Stimulated activated CD8-positive, alpha-beta memory T cell treated with anti-CD3 and anti-CD28 coated beads, Interleukin-15, amount 100 ng/mL, for 48 hours (primary cell): Measurements from ENCODE around the gene SPDYE16.
A peak's percentile ranks its signal among the peaks of the same experiment; 100 is the strongest.
"Not testable (repeated sequence)": the region's sequence is repeated elsewhere in the genome, so short reads cannot be mapped to it uniquely, and the experiment has no call there.

Source experiments
- DNase-seq, 2 donors: peaks; one replicate each; pipeline ENCODE4 v3.0.0-alpha.2; 2020; ENCODE audit warnings: low read depth in 2 of 2

Gene SPDYE16

DNA sequence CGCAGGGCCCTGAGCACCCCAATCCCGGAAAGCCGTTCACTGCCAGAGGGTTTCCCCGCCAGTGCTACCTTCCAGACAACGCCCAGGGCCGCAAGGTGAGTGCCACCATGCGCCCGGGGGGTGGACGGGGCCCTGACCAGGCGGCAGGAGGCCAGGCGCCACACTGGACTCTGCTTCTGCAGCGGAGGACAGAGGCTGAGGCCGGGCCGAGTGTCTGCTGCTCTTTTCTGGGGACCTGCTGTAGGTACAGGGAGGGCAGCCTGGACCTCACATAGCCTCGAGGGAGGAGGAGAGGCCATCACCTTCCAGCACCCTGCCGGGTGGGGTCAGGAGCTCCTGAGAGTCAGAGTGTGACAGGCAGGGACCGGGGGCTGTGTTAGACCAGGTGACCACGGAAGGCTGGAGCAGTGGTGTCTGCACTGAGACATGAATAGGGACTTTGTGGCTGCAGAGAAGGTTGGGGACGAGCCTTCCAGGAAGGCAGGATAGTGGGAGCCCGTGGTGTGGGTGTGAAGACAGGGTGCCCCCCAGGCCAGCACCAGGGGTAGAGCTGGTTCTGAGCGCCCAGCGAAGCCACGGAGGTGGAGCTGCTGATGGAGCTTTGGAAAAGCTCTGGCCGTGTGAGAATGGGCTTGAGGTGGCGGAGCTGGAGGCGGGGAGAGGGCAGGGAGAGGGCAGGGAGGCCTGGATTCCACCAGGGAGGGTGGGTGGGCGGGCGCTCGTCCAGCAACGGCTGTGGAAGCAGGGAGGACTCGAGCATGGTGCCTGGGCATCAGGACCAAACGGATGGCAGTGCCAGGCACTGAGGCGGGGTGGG lies 38.5 kb downstream of the SPDYE16 start:
- not testable (repeated sequence) for DNase-seq

DNA sequence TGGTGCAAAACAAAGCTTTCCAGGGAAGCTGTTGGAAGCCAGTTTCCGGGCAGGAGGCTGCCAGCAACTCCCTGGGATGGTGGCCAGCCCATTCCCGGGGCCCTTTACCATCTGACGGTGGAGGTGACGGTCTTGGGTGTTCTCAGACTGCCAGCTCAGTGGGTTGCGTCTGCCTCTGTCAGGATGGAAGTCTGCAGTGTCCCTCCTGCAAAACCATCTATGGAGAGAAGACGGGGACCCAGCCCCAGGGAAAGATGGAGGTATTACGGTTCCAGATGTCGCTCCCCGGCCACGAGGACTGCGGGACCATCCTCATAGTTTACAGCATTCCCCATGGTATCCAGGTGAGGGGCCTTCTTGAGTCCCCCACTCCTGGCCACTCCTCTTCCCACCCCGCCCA lies 39.9 kb downstream of the SPDYE16 start:
- not testable (repeated sequence) for DNase-seq

DNA sequence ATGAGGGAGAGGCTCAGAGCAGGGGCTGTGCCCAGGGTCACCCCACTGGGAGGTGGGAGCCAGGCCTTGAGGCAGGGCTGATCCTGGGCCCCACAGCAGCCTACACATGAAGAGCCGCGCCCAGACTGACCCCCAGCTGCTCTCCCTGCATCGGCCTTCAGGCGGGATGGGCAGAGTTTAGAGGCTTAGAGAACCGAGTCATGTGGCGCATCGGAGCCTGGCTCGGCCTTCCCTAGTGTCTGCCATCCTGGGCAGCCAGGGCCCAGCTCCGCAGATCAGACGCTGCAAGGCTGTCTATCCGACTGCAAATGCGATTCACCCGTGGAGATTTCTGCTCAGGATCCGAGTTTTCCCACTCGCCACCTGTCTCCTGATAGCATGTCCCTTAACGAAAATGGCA lies 40.3 kb downstream of the SPDYE16 start:
- DNase-seq = not testable (repeated sequence)

DNA sequence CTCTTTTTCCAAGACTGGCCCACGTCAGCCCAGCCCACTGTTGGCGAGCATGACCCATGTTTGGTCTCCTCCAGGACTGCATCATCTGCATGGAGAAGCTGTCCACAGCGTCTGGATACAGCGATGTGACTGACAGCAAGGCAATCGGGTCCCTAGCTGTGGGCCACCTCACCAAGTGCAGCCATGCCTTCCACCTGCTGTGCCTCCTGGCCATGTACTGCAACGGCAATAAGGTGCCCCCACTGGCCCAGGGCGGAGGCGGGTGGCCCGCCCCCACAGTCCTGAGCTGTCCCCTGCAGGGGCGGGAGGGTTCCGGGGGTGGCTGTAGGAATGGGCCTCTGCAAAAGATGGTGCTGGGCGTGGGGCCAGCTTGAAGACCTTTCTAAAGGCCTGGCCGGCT lies 40.9 kb downstream of the SPDYE16 start:
- DNase-seq = not testable (repeated sequence)

DNA sequence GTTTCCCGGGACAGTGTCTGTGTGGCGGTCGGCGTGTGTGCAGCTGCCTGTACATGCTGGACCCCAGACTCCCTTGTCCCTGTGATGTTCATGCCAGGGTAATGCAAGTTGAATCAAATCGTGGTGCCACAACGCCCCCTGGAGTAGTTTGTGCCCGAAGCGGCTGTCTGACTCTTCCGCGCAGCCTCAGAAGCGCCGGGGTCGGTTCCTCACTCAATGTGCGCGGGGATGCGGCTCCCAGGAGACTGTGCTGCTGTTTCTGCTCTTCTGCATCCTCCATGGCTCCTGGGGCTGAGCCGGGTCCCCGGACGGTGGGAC lies 43.2 kb downstream of the SPDYE16 start:
- not testable (repeated sequence) for DNase-seq

DNA sequence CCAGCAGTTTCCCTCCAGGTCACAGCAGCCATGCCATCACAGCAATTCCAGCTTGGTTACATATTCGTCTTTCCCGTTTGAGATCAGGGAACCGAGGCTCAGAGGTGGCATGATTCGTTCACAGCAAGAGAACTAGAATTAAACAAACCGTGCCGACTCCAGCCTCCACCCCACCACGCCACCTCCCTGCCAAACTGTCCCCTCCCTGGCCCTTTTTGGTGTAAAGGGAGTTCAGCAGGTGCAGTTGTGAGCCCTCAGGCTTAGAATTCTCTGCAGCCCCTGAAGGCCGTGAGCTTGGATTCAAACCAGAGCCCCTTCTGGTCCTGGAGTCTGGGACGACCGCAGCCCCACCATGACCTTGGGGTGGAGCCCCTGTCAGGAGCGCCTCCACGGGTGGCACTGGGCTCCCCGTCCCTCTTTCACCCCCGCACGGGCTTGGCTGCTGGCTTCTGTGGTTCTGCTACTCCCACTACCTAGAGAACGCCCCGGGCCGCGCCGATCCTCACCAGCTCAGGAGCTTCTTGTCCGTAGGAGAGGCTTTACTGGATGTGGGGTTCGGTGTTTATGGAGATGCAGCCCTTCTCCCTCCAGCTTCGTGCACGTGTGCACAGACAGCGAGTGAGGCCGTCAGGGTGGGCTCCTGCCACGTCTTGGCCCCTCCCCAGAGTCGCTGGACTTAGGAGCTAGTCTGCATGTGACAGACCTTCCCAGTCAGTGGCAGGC lies 43.7 kb downstream of the SPDYE16 start:
- not testable (repeated sequence) for DNase-seq

DNA sequence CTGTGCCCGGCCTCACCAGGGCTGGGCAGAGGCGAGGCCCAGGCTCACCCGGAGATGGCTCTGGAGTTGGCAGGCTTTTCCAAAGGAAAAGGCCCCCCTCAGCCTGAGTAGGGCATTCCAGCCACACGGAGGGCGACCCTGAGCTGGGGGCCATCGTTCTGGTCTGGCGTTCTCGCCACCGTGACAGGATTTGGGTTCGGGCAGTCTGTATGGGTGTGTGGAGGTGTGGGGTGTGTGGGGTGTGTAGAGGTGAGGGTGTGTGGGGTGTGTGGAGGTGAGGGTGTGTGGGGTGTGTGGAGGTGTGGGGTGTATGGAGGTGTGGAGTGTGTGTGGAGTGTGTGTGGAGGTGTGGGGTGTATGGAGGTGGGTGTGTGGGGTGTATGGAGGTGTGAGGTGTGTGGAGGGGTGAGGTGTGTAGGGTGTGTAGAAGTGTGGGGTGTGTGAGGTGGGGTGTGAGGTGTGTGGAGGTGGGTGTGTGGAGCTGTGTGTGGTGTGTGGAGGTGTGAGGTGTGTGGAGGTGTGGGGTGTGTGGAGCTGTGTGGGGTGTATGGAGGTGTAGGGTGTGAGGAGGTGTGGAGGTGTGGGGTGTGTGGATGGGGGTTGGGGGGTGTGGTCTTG lies 44.4 kb downstream of the SPDYE16 start:
- DNase-seq = not testable (repeated sequence)

DNA sequence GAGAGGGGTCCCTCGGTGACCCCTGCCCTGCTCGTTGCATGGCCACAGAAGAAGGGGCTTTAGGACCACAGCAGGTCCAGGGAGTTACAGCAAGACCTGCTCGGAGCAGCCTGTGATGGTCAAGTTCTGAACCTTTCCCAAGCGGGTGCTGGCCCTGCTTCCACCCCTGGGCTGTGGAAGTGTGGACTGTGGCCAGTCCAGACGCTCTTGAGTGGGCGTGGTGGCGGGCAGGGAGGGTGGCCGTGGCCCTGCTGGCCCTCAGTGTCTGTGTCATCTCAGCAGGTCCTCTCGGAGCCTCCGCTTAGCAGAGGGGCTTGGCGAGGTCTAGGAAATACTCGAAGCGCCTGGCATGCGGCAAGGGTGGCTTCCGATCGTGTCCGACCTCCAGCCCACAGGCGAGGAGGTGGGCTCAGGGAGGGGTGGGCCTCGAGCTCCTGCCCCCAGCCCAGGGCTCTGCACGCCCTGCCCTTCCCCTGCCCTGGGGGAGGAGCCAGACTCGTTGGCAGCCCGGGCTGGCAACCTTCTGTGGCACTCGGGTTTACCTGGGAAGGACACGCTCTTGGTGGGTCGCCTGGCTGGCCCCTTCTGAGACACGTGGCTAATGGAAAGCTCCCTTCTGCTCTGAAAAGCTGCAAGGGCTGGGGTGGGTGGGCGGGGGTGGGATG lies 45.0 kb downstream of the SPDYE16 start:
- not testable (repeated sequence) for DNase-seq

DNA sequence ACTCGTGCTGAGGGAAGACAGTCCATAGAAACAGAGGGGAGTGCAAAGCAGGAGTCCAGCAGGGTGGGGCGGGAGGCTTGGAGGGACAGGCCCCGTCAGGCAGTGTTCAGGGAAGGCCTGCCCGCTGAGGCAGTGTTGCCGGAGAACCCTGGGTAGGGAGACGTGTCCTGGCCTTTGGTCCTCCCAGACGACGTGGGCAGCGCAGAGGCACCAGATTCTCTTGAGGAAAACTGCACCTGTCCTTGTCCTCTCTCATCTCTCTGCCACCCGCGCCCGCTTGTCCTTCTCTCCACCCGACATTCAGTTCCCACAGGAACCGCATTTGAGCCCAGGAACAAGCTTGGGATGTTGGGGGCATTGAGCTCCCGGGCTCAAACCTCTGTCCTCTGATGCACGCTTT lies 47.4 kb downstream of the SPDYE16 start:
- DNase-seq = not testable (repeated sequence)

DNA sequence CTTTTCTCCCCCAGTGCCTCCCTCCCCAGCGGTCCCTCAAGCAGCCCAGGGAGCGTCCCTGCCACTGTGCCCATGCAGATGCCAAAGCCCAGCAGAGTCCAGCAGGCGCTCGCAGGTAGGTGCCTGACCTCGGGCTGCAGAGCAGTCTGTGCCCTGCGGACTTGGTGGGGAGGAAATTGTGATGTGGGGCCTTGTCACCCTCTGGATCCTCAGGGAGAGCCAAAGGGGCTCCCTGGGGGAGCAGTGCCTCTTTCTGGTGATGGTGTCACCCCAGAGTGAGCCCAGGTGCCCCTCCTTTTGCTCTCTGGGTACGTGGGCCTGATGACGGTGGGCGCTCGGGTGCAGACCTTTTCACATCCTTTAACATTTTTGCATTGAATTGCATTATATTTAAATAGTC lies 51.0 kb downstream of the SPDYE16 start:
- DNase-seq = not testable (repeated sequence)

DNA sequence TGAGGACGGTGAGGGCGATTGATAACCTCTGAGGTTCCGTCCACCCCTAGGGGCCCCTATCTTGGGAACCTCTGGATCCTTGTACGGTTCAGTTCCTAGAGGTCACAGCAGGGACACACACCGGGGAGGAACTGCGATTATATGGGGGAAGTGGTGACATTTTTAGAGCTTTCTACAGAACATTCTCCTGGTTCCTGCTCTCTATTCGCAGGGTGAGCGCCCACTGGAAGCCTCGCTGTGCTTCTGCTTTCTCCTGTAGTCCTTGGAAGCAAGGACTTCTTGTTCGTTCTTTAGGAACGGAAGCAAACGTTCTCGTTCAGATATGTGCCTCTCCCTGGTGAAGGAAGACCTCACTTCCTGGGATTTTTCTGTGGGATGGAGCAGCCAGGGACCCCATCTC lies 55.1 kb downstream of the SPDYE16 start:
- not testable (repeated sequence) for DNase-seq

DNA sequence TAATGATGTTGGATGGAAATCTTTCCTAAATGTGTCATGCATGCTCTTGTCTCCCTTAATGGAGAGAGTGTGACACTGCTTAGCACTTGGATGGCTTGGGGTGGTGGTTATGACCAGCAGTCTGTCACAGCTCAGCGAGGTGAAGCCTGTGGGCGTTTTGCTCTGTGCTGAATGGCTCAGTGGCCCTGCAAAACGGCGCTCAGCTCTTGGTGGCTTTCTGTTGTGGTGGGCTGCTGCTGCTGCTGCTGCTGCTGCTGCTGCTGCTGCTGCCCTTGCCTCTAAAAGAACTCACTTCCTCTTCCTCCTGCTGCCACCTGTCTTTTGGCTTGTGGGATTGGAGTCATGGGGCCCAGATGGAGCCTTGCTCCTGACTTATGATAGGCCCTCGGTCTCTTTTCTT lies 56.5 kb downstream of the SPDYE16 start:
- peak; percentile 30 to 34 for DNase-seq

DNA sequence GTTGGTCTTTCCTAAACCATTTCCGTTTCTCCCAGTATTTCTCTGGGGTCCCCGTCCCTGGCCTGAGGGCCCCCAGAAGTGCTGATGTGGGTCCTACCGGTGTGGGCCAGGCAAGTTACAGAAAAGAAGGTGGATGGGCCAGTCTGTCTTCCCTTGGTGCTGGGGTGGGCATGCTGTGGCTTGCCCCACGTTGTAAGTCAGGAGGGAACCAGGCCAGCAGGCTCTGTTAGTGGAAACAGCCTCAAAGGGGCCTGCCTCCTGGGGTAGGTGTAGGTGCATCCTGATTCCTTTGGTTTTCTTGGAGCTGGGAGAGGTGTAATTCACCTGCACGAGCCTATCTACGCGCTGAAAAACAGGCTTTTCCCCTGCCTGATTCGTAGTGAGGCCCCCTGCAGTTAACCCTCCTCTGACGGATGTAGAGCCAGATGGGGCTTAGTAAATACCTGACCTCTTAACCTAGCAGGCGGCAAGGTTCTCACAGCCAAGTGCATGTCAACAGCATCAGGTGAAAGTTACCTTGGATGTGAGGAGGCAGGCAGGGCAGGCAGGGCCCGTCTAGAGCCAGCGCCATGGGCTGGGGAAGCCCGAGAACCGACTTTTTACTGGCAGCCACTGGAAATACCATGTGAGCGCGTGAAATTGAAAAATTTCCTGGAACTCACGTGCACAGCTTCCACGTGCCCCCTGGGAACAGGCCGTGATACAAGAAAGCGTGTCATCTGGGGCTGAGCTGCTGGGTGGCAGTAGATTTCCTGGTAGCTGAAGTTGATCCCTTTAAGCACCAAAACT lies 57.1 kb downstream of the SPDYE16 start:
- DNase-seq = not testable (repeated sequence)

DNA sequence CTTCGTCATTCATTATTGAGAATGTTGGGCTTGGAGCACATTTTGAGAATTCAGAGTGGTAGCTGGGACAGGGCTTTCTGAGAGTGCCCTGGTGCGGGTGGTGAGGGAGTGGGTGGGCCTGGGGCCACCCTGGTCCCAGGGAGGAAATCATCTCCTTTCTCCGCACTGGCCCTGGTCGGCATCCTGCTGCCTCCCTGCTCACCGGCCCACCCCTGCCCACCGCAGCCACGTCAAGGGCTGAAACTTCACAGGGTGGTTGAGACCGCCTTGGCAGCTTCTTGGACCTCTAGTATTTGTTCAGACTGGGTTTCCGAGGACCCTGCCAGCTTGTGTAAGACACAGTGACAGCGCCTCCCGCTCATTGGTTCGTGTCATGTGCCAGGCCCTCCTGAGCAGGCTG lies 58.6 kb downstream of the SPDYE16 start:
- not testable (repeated sequence) for DNase-seq

DNA sequence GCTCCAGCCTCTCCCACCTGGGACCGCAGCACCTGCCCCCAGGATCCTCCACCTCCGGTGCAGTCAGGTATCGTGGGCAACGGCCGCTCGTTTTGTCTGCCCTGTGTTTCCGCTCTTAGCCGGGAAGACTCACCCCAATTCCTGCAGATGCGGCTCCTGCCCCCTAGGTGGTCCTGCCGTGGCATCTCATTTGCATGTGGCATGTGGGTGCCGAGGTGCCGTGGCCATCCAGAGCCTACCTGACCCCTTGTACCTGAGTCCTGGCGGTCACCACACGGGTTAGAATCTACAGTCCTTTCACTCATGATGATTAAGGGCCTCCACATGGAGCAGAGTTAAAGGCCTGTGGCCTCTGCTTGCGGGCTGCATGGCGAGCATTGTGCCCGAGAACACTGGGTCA lies 60.0 kb downstream of the SPDYE16 start:
- DNase-seq = not testable (repeated sequence)

DNA sequence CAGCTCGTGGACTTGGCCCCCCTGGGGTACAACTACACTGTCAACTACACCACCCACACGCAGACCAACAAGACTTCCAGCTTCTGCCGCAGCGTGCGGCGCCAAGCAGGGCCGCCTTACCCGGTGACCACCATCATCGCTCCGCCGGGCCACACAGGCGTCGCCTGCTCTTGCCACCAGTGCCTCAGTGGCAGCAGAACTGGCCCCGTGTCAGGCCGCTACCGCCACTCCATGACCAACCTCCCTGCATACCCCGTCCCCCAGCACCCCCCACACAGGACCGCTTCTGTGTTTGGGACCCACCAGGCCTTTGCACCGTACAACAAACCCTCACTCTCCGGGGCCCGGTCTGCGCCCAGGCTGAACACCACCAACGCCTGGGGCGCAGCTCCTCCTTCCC lies 60.4 kb downstream of the SPDYE16 start:
- not testable (repeated sequence) for DNase-seq
